ENCODE data around the gene CNGB1.

- TF ChIP-seq POLR2A (IDR thresholded peaks at IDR 0.05) = no peak
- no peak for TF ChIP-seq CTCF (IDR thresholded peaks at IDR 0.05)
These were observed 80.2 kb downstream of the CNGB1 start for GRCh38 chr16:57890752-57891111.
